Hepatocyte (in vitro differentiated cells): Measurements from ENCODE around the gene KLB. TPM values are rescaled to one million over a fixed set of nuclear protein-coding genes. Genes with fewer than 3 reads are reported as not detected.

Source experiments
- DNase-seq: peaks from one replicate; pipeline ENCODE4 v3.0.0-alpha.2; 2016; ENCODE audit warnings: low spot score
- H2AFZ ChIP-seq: fragments of 200-600 bp; sonication (generic); 2 replicates; pipeline ENCODE4 v1.6.0; 2016; ENCODE audit warnings: antibody characterized with exemption, mild to moderate bottlenecking
- H3K27ac ChIP-seq: fragments of 200-600 bp; sonication (generic); 2 replicates; pipeline ENCODE4 v1.5.1; 2016; ENCODE audit warnings: mild to moderate bottlenecking
- H3K27me3 ChIP-seq: fragments of 200-600 bp; sonication (generic); 2 replicates; pipeline ENCODE4 v1.6.1; 2016
- H3K36me3 ChIP-seq: fragments of 200-600 bp; sonication (generic); replicated peaks from 2 replicates; pipeline ENCODE4 v1.5.1; 2016; ENCODE audit warnings: low read depth; ENCODE audit not compliant: insufficient read depth
- H3K4me1 ChIP-seq: fragments of 200-600 bp; sonication (generic); 2 replicates; pipeline ENCODE4 v1.5.1; 2016; ENCODE audit warnings: mild to moderate bottlenecking, moderate library complexity; ENCODE audit not compliant: insufficient read depth
- H3K4me2 ChIP-seq: fragments of 200-600 bp; sonication (generic); 2 replicates; pipeline ENCODE4 v1.6.0; 2016
- H3K4me3 ChIP-seq: fragments of 200-600 bp; sonication (generic); 2 replicates; pipeline ENCODE4 v1.5.1; 2016; ENCODE audit warnings: mild to moderate bottlenecking
- H3K79me2 ChIP-seq: fragments of 200-600 bp; sonication (generic); 2 replicates; pipeline ENCODE4 v1.6.0; 2017; ENCODE audit warnings: mild to moderate bottlenecking
- H3K9me2 ChIP-seq: fragments of 200-600 bp; sonication (generic); replicated peaks from 2 replicates; pipeline ENCODE4 v1.6.0; 2017; ENCODE audit warnings: mild to moderate bottlenecking; ENCODE audit not compliant: insufficient read depth
- H3K9me3 ChIP-seq: fragments of 200-600 bp; sonication (generic); 2 replicates; pipeline ENCODE4 v1.5.1; 2016; ENCODE audit warnings: low read depth, mild to moderate bottlenecking
- H4K20me1 ChIP-seq: fragments of 200-600 bp; sonication (generic); 2 replicates; pipeline ENCODE4 v1.6.0; 2016; ENCODE audit warnings: mild to moderate bottlenecking; ENCODE audit not compliant: insufficient read depth, poor library complexity, severe bottlenecking
- CTCF ChIP-seq: fragments of 200-600 bp; sonication (generic); IDR thresholded peaks from 2 replicates; pipeline ENCODE4 v1.5.1; 2016; ENCODE audit warnings: antibody characterized with exemption, mild to moderate bottlenecking; ENCODE audit not compliant: poor library complexity
- EZH2 ChIP-seq: fragments of 200-600 bp; sonication (generic); IDR thresholded peaks from 2 replicates; pipeline ENCODE4 v1.6.1; 2016; ENCODE audit warnings: antibody characterized with exemption, mild to moderate bottlenecking, borderline replicate concordance
- EZH2phosphoT487 ChIP-seq: fragments of 200-600 bp; sonication (generic); IDR thresholded peaks from one replicate; pipeline ENCODE4 v1.6.1; 2018; ENCODE audit warnings: antibody characterized with exemption, mild to moderate bottlenecking, low read depth, moderate library complexity; ENCODE audit not compliant: unreplicated experiment, severe bottlenecking
- WGBS: methylation state at CpG from one replicate; pipeline ENCODE4 v1.1.6; 2016; ENCODE audit warnings: low lambda C conversion rate; ENCODE audit errors: missing lambda C conversion rate; 5-methylcytosine and 5-hydroxymethylcytosine counted together
- polyA plus RNA-seq: library from polyadenylated mRNA; unstranded; fragments of >200 nt; fragmentation: Nextera tagmentation; extraction: Ambion mirVana; gene quantifications from 2 replicates; pipeline ENCODE4 v1.2.1, GENCODE V29; 2016
- total RNA-seq: library from RNA; depleted of rRNA; stranded (reverse); fragments of >200 nt; gene quantifications from 2 replicates; pipeline ENCODE4 v1.2.3, GENCODE V29; 2014

KLB gene
- total and polyA plus RNA-seq, 2 experiments from 2014 or later: 11.5 to 18.2 TPM

GRCh38 chr4:39476187-39476895 is 69.6 kb downstream of the KLB start:
- Histone ChIP-seq H3K27me3 (no peaks in the 10 kb centered on the region), H3K9me2 (no peaks in the 10 kb centered on the region), H4K20me1 (no peaks in the 10 kb centered on the region), H3K4me2 (no peak overlapping the region), H3K4me3 (no peak overlapping the region), H3K36me3 (no peaks in the 10 kb centered on the region), H3K4me1 (no peaks in the 10 kb centered on the region), H2AFZ (no peak overlapping the region), H3K27ac (no peak overlapping the region), H3K79me2 (no peaks in the 10 kb centered on the region), H3K9me3 (no peaks in the 10 kb centered on the region)
- DNase-seq: no peak
- TF ChIP-seq CTCF (no peak), EZH2phosphoT487 (no peak), EZH2 (no peak)
- 83% methylated on average over 5 of the region's 5 CpGs for WGBS

- Histone ChIP-seq H3K79me2 (no peaks in the 10 kb centered on the region), H3K4me2 (no peak overlapping the region), H2AFZ (no peak overlapping the region), H4K20me1 (no peaks in the 10 kb centered on the region), H3K9me2 (no peaks in the 10 kb centered on the region), H3K36me3 (no peaks in the 10 kb centered on the region), H3K27me3 (no peaks in the 10 kb centered on the region), H3K4me1 (no peaks in the 10 kb centered on the region), H3K4me3 (no peak overlapping the region), H3K27ac (no peak overlapping the region), H3K9me3 (no peaks in the 10 kb centered on the region)
- WGBS: 97% methylated on average over 22 of the region's 27 CpGs
- DNase-seq: no peak
- TF ChIP-seq EZH2phosphoT487 (no peak), EZH2 (no peak), CTCF (no peak)
Observed at GRCh38 chr4:39480251-39480650, 73.5 kb downstream of the KLB start.

- Histone ChIP-seq H3K9me2 (no peaks in the 10 kb centered on the region), H3K27ac (no peak overlapping the region), H3K4me1 (no peaks in the 10 kb centered on the region), H2AFZ (no peak overlapping the region), H3K4me2 (no peak overlapping the region), H3K36me3 (no peaks in the 10 kb centered on the region), H4K20me1 (no peaks in the 10 kb centered on the region), H3K9me3 (no peaks in the 10 kb centered on the region), H3K4me3 (no peak overlapping the region), H3K27me3 (no peaks in the 10 kb centered on the region), H3K79me2 (no peaks in the 10 kb centered on the region)
- DNase-seq: no peak
- WGBS: 91% methylated on average over 21 of the region's 21 CpGs
- no peak for TF ChIP-seq EZH2phosphoT487
- no peak for TF ChIP-seq EZH2
- no peak for TF ChIP-seq CTCF
Observed at GRCh38 chr4:39480902-39481695, 74.4 kb downstream of the KLB start.
